ENCODE measurements around the gene STARD9.

STARD9 gene

DNA sequence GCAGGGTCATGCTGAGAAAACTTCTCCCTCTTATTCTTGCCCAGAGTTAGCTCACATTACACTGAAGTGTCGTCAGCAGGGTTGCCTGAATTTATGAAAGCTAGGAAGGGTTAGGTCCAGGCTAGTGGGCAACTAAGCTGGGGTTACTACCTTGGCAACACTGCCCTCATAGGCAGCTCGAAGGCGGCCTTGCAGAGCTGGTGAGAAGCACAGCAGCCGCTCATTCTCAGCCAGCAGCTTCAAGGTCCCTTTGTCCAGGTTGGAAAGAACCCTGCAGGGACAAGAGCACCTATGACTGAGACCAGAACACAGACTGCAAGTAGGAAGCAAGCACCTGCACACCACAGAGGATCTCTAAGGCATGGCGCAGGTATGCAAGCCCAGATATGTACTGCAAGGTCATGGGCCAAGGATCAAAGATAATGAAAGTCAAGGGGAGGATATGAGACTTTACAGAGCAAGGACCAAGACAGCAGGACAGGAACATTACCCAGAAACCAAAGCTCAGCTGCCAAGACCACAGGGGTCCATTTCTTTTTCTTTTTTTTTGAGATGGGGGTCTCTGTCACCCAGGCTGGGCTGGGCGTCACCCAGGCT lies 158.8 kb downstream of the STARD9 start:
- DNase-seq: no peak
- no peaks in the 10 kb centered on the region for H3K9me3 Mint-ChIP-seq
- peaks cover 41% of the 10 kb centered on the region for H3K4me1 Mint-ChIP-seq
- no peaks in the 10 kb centered on the region for H3K27me3 Mint-ChIP-seq (ENCODE audit: low read depth, poor library complexity)
- peaks cover 51% of the 10 kb centered on the region for H3K36me3 Mint-ChIP-seq (ENCODE audit: low read depth)
- H3K27ac Mint-ChIP-seq: no peak overlapping the region
- peak overlapping the region; percentile 70 for H3K4me3 Mint-ChIP-seq
- TF ChIP-seq, protein P1, sequence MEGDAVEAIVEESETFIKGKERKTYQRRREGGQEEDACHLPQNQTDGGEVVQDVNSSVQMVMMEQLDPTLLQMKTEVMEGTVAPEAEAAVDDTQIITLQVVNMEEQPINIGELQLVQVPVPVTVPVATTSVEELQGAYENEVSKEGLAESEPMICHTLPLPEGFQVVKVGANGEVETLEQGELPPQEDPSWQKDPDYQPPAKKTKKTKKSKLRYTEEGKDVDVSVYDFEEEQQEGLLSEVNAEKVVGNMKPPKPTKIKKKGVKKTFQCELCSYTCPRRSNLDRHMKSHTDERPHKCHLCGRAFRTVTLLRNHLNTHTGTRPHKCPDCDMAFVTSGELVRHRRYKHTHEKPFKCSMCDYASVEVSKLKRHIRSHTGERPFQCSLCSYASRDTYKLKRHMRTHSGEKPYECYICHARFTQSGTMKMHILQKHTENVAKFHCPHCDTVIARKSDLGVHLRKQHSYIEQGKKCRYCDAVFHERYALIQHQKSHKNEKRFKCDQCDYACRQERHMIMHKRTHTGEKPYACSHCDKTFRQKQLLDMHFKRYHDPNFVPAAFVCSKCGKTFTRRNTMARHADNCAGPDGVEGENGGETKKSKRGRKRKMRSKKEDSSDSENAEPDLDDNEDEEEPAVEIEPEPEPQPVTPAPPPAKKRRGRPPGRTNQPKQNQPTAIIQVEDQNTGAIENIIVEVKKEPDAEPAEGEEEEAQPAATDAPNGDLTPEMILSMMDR (IDR thresholded peaks at IDR 0.05): no peak

DNA sequence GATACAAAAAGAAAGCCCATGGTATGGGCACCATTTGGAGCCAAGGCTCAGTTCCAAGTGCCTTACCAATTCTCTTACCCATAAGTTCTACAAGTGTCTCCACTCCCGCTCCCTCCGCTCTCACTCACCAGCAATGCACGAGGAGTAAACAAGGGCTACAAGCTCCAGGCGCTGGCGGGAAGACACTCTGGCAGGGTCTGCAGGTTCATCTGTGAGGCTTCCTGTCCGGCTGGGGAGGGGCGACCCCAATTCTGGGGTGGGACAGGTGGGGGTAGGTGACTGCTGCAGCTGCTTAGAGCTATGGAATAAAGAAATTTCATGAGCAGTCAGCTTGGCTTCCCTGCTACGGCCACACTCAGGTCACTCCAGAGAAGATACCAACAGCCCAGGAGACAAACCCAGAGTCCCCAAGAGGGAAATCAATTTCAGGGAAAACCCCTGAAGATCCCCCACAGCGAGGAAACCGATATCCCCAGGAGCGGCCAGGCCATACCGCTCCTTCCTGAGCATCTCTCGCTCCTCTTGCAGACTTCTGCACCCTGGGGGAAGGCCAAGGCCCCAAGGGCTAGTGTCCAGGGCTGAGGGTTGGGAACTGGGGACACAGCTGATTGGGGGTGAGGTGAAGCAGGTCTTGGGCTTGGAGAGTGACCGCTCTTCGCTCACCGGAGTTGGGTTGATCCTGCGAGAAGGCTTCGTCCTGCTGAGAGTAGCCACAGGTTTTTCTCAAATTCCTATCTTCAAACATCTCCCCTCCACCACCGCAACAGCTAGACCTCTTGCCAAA lies 160.2 kb downstream of the STARD9 start:
- Mint-ChIP-seq H3K27me3 (ENCODE audit: low read depth, poor library complexity) (no peaks in the 10 kb centered on the region), H3K4me3 (peak overlapping the region; percentile 89), H3K36me3 (ENCODE audit: low read depth) (peaks cover 43% of the 10 kb centered on the region), H3K9me3 (no peaks in the 10 kb centered on the region), H3K27ac (peak overlapping the region; percentile 54), H3K4me1 (peaks cover 42% of the 10 kb centered on the region)
- DNase-seq: no peak
- TF ChIP-seq, protein P1 (IDR thresholded peaks at IDR 0.05): no peak

DNA sequence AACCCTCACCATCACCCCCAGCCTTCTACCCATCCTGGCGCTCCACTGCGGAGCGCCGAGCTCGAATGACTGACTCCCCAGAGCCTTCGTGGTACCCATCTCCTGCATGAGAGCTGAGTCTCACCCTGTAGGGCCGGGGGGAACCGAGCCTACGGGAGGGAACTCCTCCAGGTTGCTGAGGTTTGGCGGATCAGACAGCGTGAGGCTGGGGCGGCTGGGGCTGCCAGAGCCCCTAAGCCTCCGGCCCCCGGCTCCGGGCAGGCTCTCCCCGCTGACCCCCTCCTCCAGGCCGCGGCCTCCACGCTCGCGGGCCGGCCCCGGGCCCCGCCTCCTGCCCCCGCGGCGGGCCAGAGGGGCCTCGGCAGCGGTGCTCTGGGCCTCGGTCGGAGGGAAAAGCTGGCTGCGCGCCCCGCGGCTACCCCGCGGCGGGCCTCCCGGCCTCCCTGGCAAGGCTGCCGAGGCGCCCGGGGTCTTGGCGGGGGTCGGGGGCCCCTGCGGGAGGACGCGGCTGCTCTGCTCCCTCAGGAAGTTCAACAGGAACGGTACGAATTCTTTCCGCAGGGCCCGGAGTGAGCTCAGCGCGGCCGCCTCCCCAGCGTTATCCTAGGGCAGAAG lies 160.9 kb downstream of the STARD9 start:
- no peaks in the 10 kb centered on the region for H3K9me3 Mint-ChIP-seq
- H3K4me3 Mint-ChIP-seq: peak overlapping the region; percentile 89
- DNase-seq: no peak
- no peaks in the 10 kb centered on the region for H3K27me3 Mint-ChIP-seq (ENCODE audit: low read depth, poor library complexity)
- peaks cover 38% of the 10 kb centered on the region for H3K36me3 Mint-ChIP-seq (ENCODE audit: low read depth)
- TF ChIP-seq, protein P1 (IDR thresholded peaks at IDR 0.05): no peak
- H3K4me1 Mint-ChIP-seq: peaks cover 42% of the 10 kb centered on the region
- H3K27ac Mint-ChIP-seq: peak overlapping the region; percentile 54

DNA sequence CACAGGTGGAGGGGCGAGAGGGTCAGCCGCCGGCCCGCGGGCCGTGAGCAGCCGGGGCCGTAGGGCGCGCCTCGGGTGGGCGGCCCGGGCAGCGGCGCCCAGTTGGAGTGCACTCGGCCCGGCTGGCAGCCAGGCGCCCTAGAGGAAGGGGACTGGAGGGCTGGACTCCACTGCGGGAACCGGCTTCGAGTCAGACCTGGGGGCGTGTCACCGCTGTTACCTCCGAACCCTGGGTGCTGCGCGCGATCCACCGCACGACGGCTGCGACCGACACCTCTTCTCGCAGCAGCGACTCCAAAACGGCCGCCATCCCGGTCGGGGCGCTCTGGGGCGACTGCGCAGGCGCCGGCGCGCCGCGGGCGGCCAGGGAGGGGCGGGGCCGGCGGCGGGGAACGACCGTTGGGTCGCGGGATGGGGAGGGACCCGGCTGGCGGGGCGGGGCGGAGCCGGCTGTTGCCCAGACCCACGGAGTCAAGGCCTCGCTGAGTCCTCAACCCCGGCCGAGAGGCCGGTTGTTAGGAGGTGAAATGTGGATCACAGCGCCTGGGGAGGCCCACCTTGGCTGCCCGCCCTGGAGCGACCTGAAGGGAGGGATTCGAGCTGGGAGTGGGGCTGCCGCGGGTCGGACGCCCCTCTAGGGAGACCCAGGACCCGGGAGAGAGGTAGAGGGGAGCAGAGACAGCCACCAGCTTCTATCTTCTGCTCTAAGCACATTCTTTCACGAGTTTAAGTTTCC lies 161.6 kb downstream of the STARD9 start, which contains the start of gene CDAN1:
Gene CDAN1 (minus strand): TSS at position 336 of the 736 bp plus-strand sequence. CDS start 26 bp downstream, at position 310.
- Mint-ChIP-seq H3K4me1 (peaks cover 42% of the 10 kb centered on the region), H3K36me3 (ENCODE audit: low read depth) (peaks cover 32% of the 10 kb centered on the region), H3K9me3 (no peaks in the 10 kb centered on the region), H3K27me3 (ENCODE audit: low read depth, poor library complexity) (no peaks in the 10 kb centered on the region), H3K4me3 (peak within 1 kb of the TSS; percentile 89), H3K27ac (peak within 1 kb of the TSS; percentile 54)
- DNase-seq: peak; percentile 96
- TF ChIP-seq, protein P1 (IDR thresholded peaks at IDR 0.05): no peak

DNA sequence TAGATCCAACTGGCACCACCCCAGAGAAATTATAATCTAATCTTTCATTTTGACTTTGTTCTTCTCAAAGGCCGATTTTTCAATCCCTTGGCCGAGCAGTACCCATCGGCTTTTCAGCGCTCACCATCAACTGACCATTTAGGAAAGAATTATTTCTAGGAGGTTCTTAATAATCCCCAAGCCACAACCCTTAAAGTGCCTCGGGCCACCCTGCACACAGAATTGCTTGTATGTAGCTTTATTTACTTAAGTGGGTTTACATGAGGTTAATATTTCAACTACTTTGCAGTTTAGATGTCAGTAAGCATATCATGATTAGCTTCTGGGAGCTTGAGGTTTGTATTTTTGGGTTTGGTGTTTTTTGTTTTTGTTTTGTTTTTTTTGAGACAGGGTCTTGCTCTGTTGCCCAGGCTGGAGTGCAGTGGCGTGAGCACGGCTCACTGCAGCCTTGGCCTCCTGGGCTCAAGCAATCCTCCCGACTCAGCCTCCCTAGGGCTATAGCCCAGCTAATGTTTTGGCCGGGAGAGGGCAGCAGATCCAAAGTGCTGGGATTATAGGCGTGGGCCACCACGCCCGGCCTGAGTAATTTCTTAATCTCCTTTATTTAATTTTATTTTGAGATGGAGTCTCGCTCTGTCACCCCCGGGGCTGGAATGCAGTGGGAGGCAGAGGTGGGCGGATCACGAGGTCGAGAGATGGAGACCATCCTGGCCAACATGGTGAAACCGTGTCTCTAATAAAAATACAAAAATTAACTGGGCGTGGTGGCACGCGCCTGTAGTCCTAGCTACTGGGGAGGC lies 162.3 kb downstream of the STARD9 start:
- Mint-ChIP-seq H3K4me3 (peak overlapping the region; percentile 81), H3K27me3 (ENCODE audit: low read depth, poor library complexity) (no peaks in the 10 kb centered on the region), H3K4me1 (peaks cover 40% of the 10 kb centered on the region), H3K27ac (peak overlapping the region; percentile 54), H3K36me3 (ENCODE audit: low read depth) (peaks cover 24% of the 10 kb centered on the region), H3K9me3 (no peaks in the 10 kb centered on the region)
- TF ChIP-seq, protein P1 (IDR thresholded peaks at IDR 0.05): no peak
- DNase-seq: no peak
